Fibroblast of lung (primary cell): Measurements from ENCODE around the gene NCOR1.

Experiments
- CTCF ChIP-seq, 2 donors: IDR thresholded peaks in 1 of 2; conservative IDR thresholded peaks in 1 of 2; 1 replicate in 1 of 2; 2 replicates in 1 of 2; pipeline ENCODE4 v1.5.1; 2011 to 2012; ENCODE audit warnings: low read length in 2 of 2, control low read depth in 1 of 2, inconsistent platforms in 1 of 2, low read depth in 1 of 2, mild to moderate bottlenecking in 1 of 2
- EZH2 ChIP-seq: IDR thresholded peaks from 2 replicates; pipeline ENCODE4 v1.5.1; 2012; ENCODE audit warnings: low read length, control low read depth, mild to moderate bottlenecking; ENCODE audit errors: missing control alignments

- no peak for TF ChIP-seq CTCF (conservative IDR thresholded peaks at IDR 0.05 in 1 of 2, IDR thresholded peaks at IDR 0.05 in 1 of 2; ENCODE audit: low read depth in 1 of 2, low read length in 2 of 2)
- no peak for TF ChIP-seq EZH2
Observed at GRCh38 chr17:16250635-16251034, 35.3 kb upstream of the NCOR1 start.
